Measurements from ENCODE around the gene ZCCHC7.

DNA sequence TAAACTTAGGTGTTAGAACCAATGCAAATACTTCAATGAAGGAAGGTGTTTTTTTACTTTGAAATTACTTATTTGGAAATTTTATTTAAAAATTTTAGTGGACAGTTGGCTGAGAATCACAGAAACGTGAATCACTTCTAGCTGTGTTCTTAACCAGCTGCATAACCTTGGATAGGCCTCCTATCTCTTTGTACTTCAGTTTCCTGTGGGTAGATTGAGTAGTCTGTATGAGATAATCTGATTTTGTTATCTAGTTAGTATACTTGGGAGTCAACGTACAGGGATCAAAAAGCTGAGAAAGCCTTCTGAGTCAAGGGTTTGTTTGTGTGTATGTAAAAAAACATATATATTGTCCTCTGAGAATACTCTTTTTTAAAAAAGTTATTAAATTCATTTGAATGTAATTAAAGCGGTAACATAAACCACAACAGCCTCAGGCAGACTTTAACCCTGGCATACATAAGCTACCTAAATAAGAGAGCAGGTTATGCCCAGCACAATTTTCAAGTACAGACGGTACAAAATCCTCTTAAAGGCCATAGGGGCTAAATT is 38.1 kb upstream of the ZCCHC7 start:
- TF ChIP-seq, protein P1, sequence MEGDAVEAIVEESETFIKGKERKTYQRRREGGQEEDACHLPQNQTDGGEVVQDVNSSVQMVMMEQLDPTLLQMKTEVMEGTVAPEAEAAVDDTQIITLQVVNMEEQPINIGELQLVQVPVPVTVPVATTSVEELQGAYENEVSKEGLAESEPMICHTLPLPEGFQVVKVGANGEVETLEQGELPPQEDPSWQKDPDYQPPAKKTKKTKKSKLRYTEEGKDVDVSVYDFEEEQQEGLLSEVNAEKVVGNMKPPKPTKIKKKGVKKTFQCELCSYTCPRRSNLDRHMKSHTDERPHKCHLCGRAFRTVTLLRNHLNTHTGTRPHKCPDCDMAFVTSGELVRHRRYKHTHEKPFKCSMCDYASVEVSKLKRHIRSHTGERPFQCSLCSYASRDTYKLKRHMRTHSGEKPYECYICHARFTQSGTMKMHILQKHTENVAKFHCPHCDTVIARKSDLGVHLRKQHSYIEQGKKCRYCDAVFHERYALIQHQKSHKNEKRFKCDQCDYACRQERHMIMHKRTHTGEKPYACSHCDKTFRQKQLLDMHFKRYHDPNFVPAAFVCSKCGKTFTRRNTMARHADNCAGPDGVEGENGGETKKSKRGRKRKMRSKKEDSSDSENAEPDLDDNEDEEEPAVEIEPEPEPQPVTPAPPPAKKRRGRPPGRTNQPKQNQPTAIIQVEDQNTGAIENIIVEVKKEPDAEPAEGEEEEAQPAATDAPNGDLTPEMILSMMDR (conservative IDR thresholded peaks at IDR 0.05; ENCODE audit: low read depth, low read length): no peak
- TF ChIP-seq EZH2 (IDR thresholded peaks at IDR 0.05; ENCODE audit: borderline replicate concordance, low read depth, low read length, poor library complexity, severe bottlenecking): no peak

Measured in A673 (cell line).